K562 (cell line): ENCODE results near the gene PTK7. TPM values are rescaled to one million over a fixed set of nuclear protein-coding genes. Genes with fewer than 3 reads are reported as not detected.
A peak's percentile ranks its signal among the peaks of the same experiment; 100 is the strongest.

Source experiments
- BRD4 ChIP-seq: fragments of 200-600 bp; sonication (generic); IDR thresholded peaks from 2 replicates; pipeline ENCODE4 v1.6.1; 2017; ENCODE audit warnings: inconsistent platforms
- CXXC5 ChIP-seq: fragments of 250-450 bp; sonication (Bioruptor Pico); IDR thresholded peaks from 2 replicates; pipeline ENCODE4 v1.8.0; 2022; ENCODE audit warnings: inconsistent platforms, mild to moderate bottlenecking, moderate library complexity
- ELF2 ChIP-seq: fragments of 250-450 bp; sonication (Bioruptor Pico); IDR thresholded peaks from 2 replicates; pipeline ENCODE4 v1.5.0; 2021; ENCODE audit warnings: mild to moderate bottlenecking
- KLF10 ChIP-seq: fragments of 250-450 bp; sonication (Bioruptor Pico); IDR thresholded peaks from 2 replicates; pipeline ENCODE4 v1.6.1; 2021; ENCODE audit warnings: matching md5 sums
- MTA3 ChIP-seq: fragments of 450-650 bp; formaldehyde crosslinking; IDR thresholded peaks from 2 replicates; pipeline ENCODE4 v1.6.1; 2017; ENCODE audit warnings: mild to moderate bottlenecking, borderline replicate concordance
- NR2C1 ChIP-seq, 2 experiments: fragments of 450-650 bp; IDR thresholded peaks; 2 replicates each; pipeline ENCODE4 v1.6.1; 2017; ENCODE audit warnings: mild to moderate bottlenecking in 2 of 2, antibody characterized with exemption in 1 of 2, inconsistent platforms in 1 of 2, missing compliant biosample characterization in 1 of 2, missing genetic modification characterization in 1 of 2
- ZNF347 ChIP-seq: fragments of 450-650 bp; formaldehyde crosslinking; IDR thresholded peaks from 2 replicates; pipeline ENCODE4 v1.4.0; 2020; ENCODE audit warnings: low read depth, mild to moderate bottlenecking, moderate library complexity
- ZNF584 ChIP-seq: fragments of 200-800 bp; sonication (Bioruptor generic); IDR thresholded peaks from 2 replicates; pipeline ENCODE4 v1.6.1; 2016; ENCODE audit warnings: low read depth, mild to moderate bottlenecking, missing genetic modification characterization, missing compliant biosample characterization
- polyA plus RNA-seq, 8 experiments: library from polyadenylated mRNA; depleted of rRNA in 4 of 8; stranded (reverse) in 5 of 8; unstranded in 3 of 8; fragments of >200 nt; fragmentation: Nextera tagmentation in 2 of 8; fragmentation: Illumina TruSeq in 1 of 8; extraction: Ambion mirVana in 2 of 8; extraction: Trizol in 1 of 8; gene quantifications; 2 replicates each; pipeline versions ENCODE4 v1.2.1 to v1.2.3, GENCODE V29; 2011 to 2014; ENCODE audit warnings: inconsistent platforms in 1 of 8, missing spikeins in 1 of 8
- total RNA-seq, 7 experiments: library from RNA; depleted of rRNA in 6 of 7; stranded (reverse); fragments of >200 nt in 6 of 7; fragmentation: Illumina TruSeq in 2 of 7; extraction: Trizol in 2 of 7; gene quantifications; 2 replicates each; pipeline versions ENCODE4 v1.2.1 to v1.2.3, GENCODE V29; 2011 to 2021; ENCODE audit warnings: low replicate concordance in 1 of 7
- TF ChIP-seq, protein P1 (sequence below): sonication (generic); formaldehyde crosslinking; IDR thresholded peaks from 2 replicates; pipeline ENCODE4 v1.8.0; 2022; ENCODE audit warnings: mild to moderate bottlenecking, missing genetic modification reagents
- TF ChIP-seq, protein P2 (sequence below): sonication (generic); formaldehyde crosslinking; IDR thresholded peaks from 2 replicates; pipeline ENCODE4 v1.4.0; 2020; ENCODE audit warnings: mild to moderate bottlenecking, missing genetic modification reagents
- TF ChIP-seq, protein P3 (sequence below): conservative IDR thresholded peaks from 2 replicates; pipeline ENCODE4 v1.6.1; 2011; ENCODE audit warnings: low read depth, mild to moderate bottlenecking, low read length; ENCODE audit not compliant: control insufficient read depth
- TF ChIP-seq, protein P4 (sequence below): fragments of 250-450 bp; sonication (Bioruptor Pico); IDR thresholded peaks from 2 replicates; pipeline ENCODE4 v1.8.0; 2022; ENCODE audit warnings: inconsistent platforms
- TF ChIP-seq, protein P5 (sequence below), 2 experiments: fragments of 200-800 bp in 1 of 2; sonication (Bioruptor generic) in 1 of 2; sonication (generic) in 1 of 2; formaldehyde crosslinking in 1 of 2; IDR thresholded peaks in 1 of 2; conservative IDR thresholded peaks in 1 of 2; 2 replicates each; pipeline versions ENCODE4 v1.5.0 to v1.6.1; 2016 to 2020; ENCODE audit warnings: missing compliant biosample characterization in 1 of 2, missing genetic modification characterization in 1 of 2, missing genetic modification reagents in 1 of 2

The PTK7 gene
- total and polyA plus RNA-seq, 9 of the 15 experiments (the other 6 are each of a cell fraction or from before 2014, with no cell fraction given) = 0.20 to 6.8 (median 4.2) TPM

DNA sequence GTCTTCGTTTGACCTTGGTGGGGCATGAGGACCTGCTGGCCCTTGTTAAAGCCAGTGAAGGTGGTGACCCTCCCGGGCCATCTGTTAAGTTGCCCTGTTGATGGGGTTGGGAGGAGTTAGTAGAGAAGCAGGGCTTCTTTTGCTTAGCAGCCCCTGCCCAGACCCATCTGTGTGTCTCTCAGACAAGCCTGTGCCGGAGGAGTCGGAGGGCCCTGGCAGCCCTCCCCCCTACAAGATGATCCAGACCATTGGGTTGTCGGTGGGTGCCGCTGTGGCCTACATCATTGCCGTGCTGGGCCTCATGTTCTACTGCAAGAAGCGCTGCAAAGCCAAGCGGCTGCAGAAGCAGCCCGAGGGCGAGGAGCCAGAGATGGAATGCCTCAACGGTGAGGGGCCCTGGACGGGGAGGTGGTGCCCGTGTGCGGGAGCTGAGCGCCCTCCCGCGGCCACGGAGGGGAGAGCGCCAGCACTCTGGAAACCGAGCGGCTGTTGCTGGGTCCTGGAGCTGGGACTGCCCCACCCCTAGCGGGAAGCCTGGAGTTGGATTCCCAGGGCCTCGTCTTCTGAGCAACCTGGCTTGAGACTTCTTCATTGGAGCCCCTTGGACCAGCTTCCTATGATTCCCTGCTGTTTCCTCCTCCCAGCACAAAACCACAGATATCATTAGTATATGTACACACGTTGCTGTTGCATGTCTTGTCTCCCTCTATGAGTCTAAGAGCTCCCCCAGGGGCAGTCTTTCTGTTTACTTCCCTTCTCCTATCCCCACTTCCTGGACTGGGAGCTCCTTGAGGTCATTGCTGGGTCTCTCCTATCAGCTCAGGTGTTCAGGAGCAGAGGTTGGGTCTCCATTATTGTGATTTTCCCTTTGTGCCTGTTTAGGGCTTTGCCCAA, 67.4 kb downstream of the PTK7 start (continued):
- TF ChIP-seq, protein P1, sequence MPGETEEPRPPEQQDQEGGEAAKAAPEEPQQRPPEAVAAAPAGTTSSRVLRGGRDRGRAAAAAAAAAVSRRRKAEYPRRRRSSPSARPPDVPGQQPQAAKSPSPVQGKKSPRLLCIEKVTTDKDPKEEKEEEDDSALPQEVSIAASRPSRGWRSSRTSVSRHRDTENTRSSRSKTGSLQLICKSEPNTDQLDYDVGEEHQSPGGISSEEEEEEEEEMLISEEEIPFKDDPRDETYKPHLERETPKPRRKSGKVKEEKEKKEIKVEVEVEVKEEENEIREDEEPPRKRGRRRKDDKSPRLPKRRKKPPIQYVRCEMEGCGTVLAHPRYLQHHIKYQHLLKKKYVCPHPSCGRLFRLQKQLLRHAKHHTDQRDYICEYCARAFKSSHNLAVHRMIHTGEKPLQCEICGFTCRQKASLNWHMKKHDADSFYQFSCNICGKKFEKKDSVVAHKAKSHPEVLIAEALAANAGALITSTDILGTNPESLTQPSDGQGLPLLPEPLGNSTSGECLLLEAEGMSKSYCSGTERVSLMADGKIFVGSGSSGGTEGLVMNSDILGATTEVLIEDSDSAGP (CRISPR knock-in tag) = 0 out of 2 replicates have a peak, but pooled peaks have one; percentile 15
- TF ChIP-seq NR2C1 (IDR thresholded peaks at IDR 0.05) (no peak), NR2C1 (tag; IDR thresholded peaks at IDR 0.05) (no peak), ELF2 (CRISPR knock-in tag) (peak; percentile 17; the same call in 1 of the 2 replicates), CXXC5 (peak; percentile 54; the same call in 1 of the 2 replicates), BRD4 (no peak), MTA3 (peak; percentile 66; the same call in 1 of the 2 replicates), KLF10 (CRISPR knock-in tag) (no peak), ZNF347 (CRISPR knock-in tag) (no peak), ZNF584 (CRISPR knock-in tag) (0 out of 2 replicates have a peak, but pooled peaks have one; percentile 29)
- TF ChIP-seq, protein P2, sequence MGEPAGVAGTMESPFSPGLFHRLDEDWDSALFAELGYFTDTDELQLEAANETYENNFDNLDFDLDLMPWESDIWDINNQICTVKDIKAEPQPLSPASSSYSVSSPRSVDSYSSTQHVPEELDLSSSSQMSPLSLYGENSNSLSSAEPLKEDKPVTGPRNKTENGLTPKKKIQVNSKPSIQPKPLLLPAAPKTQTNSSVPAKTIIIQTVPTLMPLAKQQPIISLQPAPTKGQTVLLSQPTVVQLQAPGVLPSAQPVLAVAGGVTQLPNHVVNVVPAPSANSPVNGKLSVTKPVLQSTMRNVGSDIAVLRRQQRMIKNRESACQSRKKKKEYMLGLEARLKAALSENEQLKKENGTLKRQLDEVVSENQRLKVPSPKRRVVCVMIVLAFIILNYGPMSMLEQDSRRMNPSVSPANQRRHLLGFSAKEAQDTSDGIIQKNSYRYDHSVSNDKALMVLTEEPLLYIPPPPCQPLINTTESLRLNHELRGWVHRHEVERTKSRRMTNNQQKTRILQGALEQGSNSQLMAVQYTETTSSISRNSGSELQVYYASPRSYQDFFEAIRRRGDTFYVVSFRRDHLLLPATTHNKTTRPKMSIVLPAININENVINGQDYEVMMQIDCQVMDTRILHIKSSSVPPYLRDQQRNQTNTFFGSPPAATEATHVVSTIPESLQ = 0 out of 2 replicates have a peak, but pooled peaks have one; percentile 30
- TF ChIP-seq, protein P3, sequence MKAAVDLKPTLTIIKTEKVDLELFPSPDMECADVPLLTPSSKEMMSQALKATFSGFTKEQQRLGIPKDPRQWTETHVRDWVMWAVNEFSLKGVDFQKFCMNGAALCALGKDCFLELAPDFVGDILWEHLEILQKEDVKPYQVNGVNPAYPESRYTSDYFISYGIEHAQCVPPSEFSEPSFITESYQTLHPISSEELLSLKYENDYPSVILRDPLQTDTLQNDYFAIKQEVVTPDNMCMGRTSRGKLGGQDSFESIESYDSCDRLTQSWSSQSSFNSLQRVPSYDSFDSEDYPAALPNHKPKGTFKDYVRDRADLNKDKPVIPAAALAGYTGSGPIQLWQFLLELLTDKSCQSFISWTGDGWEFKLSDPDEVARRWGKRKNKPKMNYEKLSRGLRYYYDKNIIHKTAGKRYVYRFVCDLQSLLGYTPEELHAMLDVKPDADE = peak; percentile 70
- TF ChIP-seq, protein P4, sequence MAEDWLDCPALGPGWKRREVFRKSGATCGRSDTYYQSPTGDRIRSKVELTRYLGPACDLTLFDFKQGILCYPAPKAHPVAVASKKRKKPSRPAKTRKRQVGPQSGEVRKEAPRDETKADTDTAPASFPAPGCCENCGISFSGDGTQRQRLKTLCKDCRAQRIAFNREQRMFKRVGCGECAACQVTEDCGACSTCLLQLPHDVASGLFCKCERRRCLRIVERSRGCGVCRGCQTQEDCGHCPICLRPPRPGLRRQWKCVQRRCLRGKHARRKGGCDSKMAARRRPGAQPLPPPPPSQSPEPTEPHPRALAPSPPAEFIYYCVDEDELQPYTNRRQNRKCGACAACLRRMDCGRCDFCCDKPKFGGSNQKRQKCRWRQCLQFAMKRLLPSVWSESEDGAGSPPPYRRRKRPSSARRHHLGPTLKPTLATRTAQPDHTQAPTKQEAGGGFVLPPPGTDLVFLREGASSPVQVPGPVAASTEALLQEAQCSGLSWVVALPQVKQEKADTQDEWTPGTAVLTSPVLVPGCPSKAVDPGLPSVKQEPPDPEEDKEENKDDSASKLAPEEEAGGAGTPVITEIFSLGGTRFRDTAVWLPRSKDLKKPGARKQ (CRISPR knock-in tag) = no peak
- TF ChIP-seq, protein P5, sequence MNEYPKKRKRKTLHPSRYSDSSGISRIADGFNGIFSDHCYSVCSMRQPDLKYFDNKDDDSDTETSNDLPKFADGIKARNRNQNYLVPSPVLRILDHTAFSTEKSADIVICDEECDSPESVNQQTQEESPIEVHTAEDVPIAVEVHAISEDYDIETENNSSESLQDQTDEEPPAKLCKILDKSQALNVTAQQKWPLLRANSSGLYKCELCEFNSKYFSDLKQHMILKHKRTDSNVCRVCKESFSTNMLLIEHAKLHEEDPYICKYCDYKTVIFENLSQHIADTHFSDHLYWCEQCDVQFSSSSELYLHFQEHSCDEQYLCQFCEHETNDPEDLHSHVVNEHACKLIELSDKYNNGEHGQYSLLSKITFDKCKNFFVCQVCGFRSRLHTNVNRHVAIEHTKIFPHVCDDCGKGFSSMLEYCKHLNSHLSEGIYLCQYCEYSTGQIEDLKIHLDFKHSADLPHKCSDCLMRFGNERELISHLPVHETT (CRISPR knock-in tag; conservative IDR thresholded peaks at IDR 0.05 in 1 of 2, IDR thresholded peaks at IDR 0.05 in 1 of 2) = 0 out of 4 replicates have a peak, but pooled peaks of 1 of the 2 experiments have one; percentile 36
